ENCODE data around the gene YPEL2. TPM values are rescaled to one million over a fixed set of nuclear protein-coding genes. Genes with fewer than 3 reads are reported as not detected.

Gene YPEL2
- total RNA-seq, 1 experiment from 2014 or later = 0.98 TPM

DNA sequence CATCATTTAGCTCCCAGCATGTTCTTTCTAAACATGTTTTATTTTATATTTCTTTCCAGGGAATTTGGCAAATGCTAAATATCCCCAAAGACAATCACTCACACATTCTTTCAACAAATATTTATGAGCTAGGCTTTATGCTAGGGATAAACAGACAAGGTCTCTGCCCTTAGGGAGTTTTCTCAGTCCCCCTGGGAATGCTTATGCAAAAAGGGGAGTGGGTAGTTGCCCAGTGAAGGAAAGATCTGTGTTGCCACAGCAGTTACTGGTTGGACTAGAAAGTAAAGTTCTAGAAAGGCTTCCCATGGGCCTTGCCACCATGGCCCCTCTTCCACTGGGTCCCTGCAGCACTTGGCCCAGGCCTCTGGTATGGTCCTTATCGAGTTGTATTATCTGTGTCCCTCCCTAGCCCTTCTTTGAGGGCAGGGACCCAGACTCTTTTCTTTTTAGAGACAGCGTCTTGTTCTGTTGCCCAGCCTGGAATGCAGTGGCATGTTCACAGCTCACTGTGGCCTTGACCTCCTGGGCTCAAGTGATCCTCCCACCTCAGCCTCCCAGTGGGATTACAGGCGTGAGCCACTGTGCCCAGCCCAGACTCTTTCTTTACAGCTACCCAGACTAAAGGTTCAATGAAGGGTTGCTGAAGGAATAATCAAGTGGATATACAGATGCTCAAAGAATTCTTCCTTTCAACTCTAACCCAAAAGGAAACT lies 78.0 kb downstream of the YPEL2 start:
- no peak overlapping the region for H3K14ac ChIP-seq (ENCODE audit: insufficient read depth, low read length)
- H2AK5ac ChIP-seq (ENCODE audit: insufficient read length, low read length) = no peak overlapping the region
- H3K79me1 ChIP-seq (ENCODE audit: insufficient read depth, low read depth, low read length, poor library complexity, severe bottlenecking) = no peaks in the 10 kb centered on the region
- no peaks in the 10 kb centered on the region for H3K23me2 ChIP-seq (ENCODE audit: insufficient read length, low read depth, low read length, poor library complexity, severe bottlenecking)
- no peak overlapping the region for H2AFZ ChIP-seq (ENCODE audit: low read length)
- H3K18ac ChIP-seq (ENCODE audit: insufficient read length, low read depth, low read length) = no peak overlapping the region
- H3K9me3 ChIP-seq (ENCODE audit: control insufficient read depth, low read depth, low read length) = no peaks in the 10 kb centered on the region
- H3K27me3 Mint-ChIP-seq (ENCODE audit: low read depth) = no peaks in the 10 kb centered on the region; the same call in 1 of the 2 replicates
- no peaks in the 10 kb centered on the region for H3K79me2 ChIP-seq (ENCODE audit: insufficient read depth, low read length)
- peaks cover 2% of the 10 kb centered on the region; the same call in 1 of the 2 replicates for H3K4me1 ChIP-seq (ENCODE audit: insufficient read depth, low read length)
- no peak overlapping the region for H2BK5ac ChIP-seq (ENCODE audit: insufficient read length, low read length)
- H2BK20ac ChIP-seq (ENCODE audit: low read depth, low read length, poor library complexity, severe bottlenecking) = no peak overlapping the region
- no peak overlapping the region for H2BK12ac ChIP-seq (ENCODE audit: insufficient read length, low read depth, low read length)
- no peak overlapping the region for H3K4ac ChIP-seq (ENCODE audit: low read depth, low read length)
- WGBS (ENCODE audit: extremely low coverage, insufficient read length, low lambda C conversion rate) = no CpG with 5 or more reads among the region's 3 CpGs
- H4K20me1 ChIP-seq (ENCODE audit: control insufficient read depth, insufficient read depth, insufficient read length) = no peaks in the 10 kb centered on the region
- H4K8ac ChIP-seq (replicated peaks; ENCODE audit: insufficient read length, low read depth, low read length) = no peak overlapping the region
- no peak overlapping the region for H3K27ac ChIP-seq (ENCODE audit: insufficient read length, low read depth, low read length)
- H3K4me3 Mint-ChIP-seq = no peak overlapping the region
- H2BK120ac ChIP-seq (ENCODE audit: low read depth, low read length, poor library complexity, severe bottlenecking) = no peak overlapping the region
- no peak overlapping the region for H3K4me2 ChIP-seq (ENCODE audit: insufficient read depth, insufficient read length, low read length)
- H3K9ac ChIP-seq (ENCODE audit: extremely low read depth, insufficient read length, low read length) = no peak overlapping the region
- no peak overlapping the region for H4K5ac ChIP-seq (ENCODE audit: insufficient read length, low read depth, low read length)
- no peak overlapping the region for H3K56ac ChIP-seq (ENCODE audit: insufficient read length, low read depth, low read length)
- no peak overlapping the region for H3T11ph ChIP-seq (ENCODE audit: low read length)
- no peak overlapping the region for H2BK15ac ChIP-seq (ENCODE audit: low read depth, low read length)
- no peak overlapping the region for H3K23ac ChIP-seq (ENCODE audit: insufficient read length, low read depth, low read length)
- TF ChIP-seq, protein P1, sequence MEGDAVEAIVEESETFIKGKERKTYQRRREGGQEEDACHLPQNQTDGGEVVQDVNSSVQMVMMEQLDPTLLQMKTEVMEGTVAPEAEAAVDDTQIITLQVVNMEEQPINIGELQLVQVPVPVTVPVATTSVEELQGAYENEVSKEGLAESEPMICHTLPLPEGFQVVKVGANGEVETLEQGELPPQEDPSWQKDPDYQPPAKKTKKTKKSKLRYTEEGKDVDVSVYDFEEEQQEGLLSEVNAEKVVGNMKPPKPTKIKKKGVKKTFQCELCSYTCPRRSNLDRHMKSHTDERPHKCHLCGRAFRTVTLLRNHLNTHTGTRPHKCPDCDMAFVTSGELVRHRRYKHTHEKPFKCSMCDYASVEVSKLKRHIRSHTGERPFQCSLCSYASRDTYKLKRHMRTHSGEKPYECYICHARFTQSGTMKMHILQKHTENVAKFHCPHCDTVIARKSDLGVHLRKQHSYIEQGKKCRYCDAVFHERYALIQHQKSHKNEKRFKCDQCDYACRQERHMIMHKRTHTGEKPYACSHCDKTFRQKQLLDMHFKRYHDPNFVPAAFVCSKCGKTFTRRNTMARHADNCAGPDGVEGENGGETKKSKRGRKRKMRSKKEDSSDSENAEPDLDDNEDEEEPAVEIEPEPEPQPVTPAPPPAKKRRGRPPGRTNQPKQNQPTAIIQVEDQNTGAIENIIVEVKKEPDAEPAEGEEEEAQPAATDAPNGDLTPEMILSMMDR (conservative IDR thresholded peaks at IDR 0.05) = no peak
- H3K27me3 ChIP-seq (ENCODE audit: insufficient read depth, low read length) = no peaks in the 10 kb centered on the region
- no peak for DNase-seq
- H3K36me3 Mint-ChIP-seq (ENCODE audit: insufficient read depth in 1 of 3, low read depth in 3 of 3) = peaks cover 0 to 5% (median 0%) of the 10 kb centered on the region in 3 experiments; a peak in 3 of 7 replicates
- H3K27ac Mint-ChIP-seq = no peak overlapping the region; a peak in 1 of 7 replicates
- peaks cover 7% of the 10 kb centered on the region in 2 experiments for H3K4me1 Mint-ChIP-seq
- H3K9me3 Mint-ChIP-seq = peaks cover 7 to 10% of the 10 kb centered on the region in 2 experiments
- no peak overlapping the region for H4K91ac ChIP-seq (ENCODE audit: insufficient read length, low read depth, low read length)
